Osteocyte (in vitro differentiated cells): ENCODE results near the gene HYOU1. TPM values are rescaled to one million over a fixed set of nuclear protein-coding genes. Genes with fewer than 3 reads are reported as not detected.

Experiments used
- DNase-seq: peaks from one replicate; pipeline ENCODE4 v3.0.0; 2021; ENCODE audit warnings: mixed read lengths; ENCODE audit not compliant: unreplicated experiment; ENCODE audit errors: extremely low spot score
- H3K27ac Mint-ChIP-seq: one replicate; pipeline ENCODE4 v1.8.0; 2021; ENCODE audit warnings: mild to moderate bottlenecking, mixed read lengths; ENCODE audit not compliant: unreplicated experiment
- H3K27me3 Mint-ChIP-seq: one replicate; pipeline ENCODE4 v1.8.0; 2021; ENCODE audit warnings: mixed read lengths; ENCODE audit not compliant: unreplicated experiment
- H3K36me3 Mint-ChIP-seq: one replicate; pipeline ENCODE4 v1.8.0; 2021; ENCODE audit warnings: mixed read lengths; ENCODE audit not compliant: unreplicated experiment
- H3K4me1 Mint-ChIP-seq: one replicate; pipeline ENCODE4 v1.8.0; 2021; ENCODE audit warnings: mixed read lengths; ENCODE audit not compliant: unreplicated experiment
- H3K4me3 Mint-ChIP-seq: one replicate; pipeline ENCODE4 v1.8.0; 2021; ENCODE audit warnings: mild to moderate bottlenecking, moderate library complexity, mixed read lengths; ENCODE audit not compliant: unreplicated experiment
- H3K9me3 Mint-ChIP-seq: one replicate; pipeline ENCODE4 v1.8.0; 2021; ENCODE audit warnings: mixed read lengths; ENCODE audit not compliant: unreplicated experiment
- CTCF ChIP-seq: fragments of 200-600 bp; sonication (generic); IDR thresholded peaks from 2 replicates; pipeline ENCODE4 v1.5.0; 2021; ENCODE audit warnings: antibody characterized with exemption, mild to moderate bottlenecking, moderate library complexity
- total RNA-seq: library from RNA; stranded (reverse); gene quantifications from 2 replicates; pipeline ENCODE4 v1.2.1, GENCODE V29; 2021

Gene HYOU1
- total RNA-seq, 1 donor from 2014 or later, result 168 TPM

GRCh38 chr11:119049081-119049480 is 7.9 kb downstream of the HYOU1 start:
- no peak overlapping the region for H3K4me3 Mint-ChIP-seq
- no peaks in the 10 kb centered on the region for H3K4me1 Mint-ChIP-seq
- peaks cover 65% of the 10 kb centered on the region for H3K36me3 Mint-ChIP-seq
- H3K27ac Mint-ChIP-seq, result no peak overlapping the region
- TF ChIP-seq CTCF, result no peak
- DNase-seq, result no peak
- no peaks in the 10 kb centered on the region for H3K27me3 Mint-ChIP-seq
- H3K9me3 Mint-ChIP-seq, result no peaks in the 10 kb centered on the region

- H3K4me1 Mint-ChIP-seq, result no peaks in the 10 kb centered on the region
- H3K36me3 Mint-ChIP-seq, result peaks cover 62% of the 10 kb centered on the region
- no peak overlapping the region for H3K27ac Mint-ChIP-seq
- H3K4me3 Mint-ChIP-seq, result no peak overlapping the region
- no peaks in the 10 kb centered on the region for H3K9me3 Mint-ChIP-seq
- no peaks in the 10 kb centered on the region for H3K27me3 Mint-ChIP-seq
- TF ChIP-seq CTCF, result no peak
- DNase-seq, result no peak
Observed at GRCh38 chr11:119048644-119049043, 8.4 kb downstream of the HYOU1 start.

- Mint-ChIP-seq H3K36me3 (peaks cover 47% of the 10 kb centered on the region), H3K27me3 (no peaks in the 10 kb centered on the region), H3K4me1 (no peaks in the 10 kb centered on the region), H3K27ac (no peak overlapping the region), H3K4me3 (no peak overlapping the region), H3K9me3 (no peaks in the 10 kb centered on the region)
- no peak for DNase-seq
- TF ChIP-seq CTCF, result no peak
Observed at GRCh38 chr11:119047205-119047604, 9.8 kb downstream of the HYOU1 start.

GRCh38 chr11:119046489-119046888 is 10.5 kb downstream of the HYOU1 start:
- DNase-seq, result no peak
- Mint-ChIP-seq H3K4me3 (no peak overlapping the region), H3K4me1 (no peaks in the 10 kb centered on the region), H3K9me3 (no peaks in the 10 kb centered on the region), H3K27me3 (no peaks in the 10 kb centered on the region), H3K27ac (no peak overlapping the region), H3K36me3 (peaks cover 43% of the 10 kb centered on the region)
- TF ChIP-seq CTCF, result no peak

- Mint-ChIP-seq H3K9me3 (no peaks in the 10 kb centered on the region), H3K4me3 (no peak overlapping the region), H3K27me3 (no peaks in the 10 kb centered on the region), H3K4me1 (no peaks in the 10 kb centered on the region), H3K27ac (no peak overlapping the region), H3K36me3 (peaks cover 32% of the 10 kb centered on the region)
- no peak for DNase-seq
- no peak for TF ChIP-seq CTCF
Observed at GRCh38 chr11:119044708-119045107, 12.3 kb downstream of the HYOU1 start.
